Endodermal cell (in vitro differentiated cells): Measurements from ENCODE around the gene PSENEN. TPM values are rescaled to one million over a fixed set of nuclear protein-coding genes. Genes with fewer than 3 reads are reported as not detected.

Experiments used
- DNase-seq: peaks from one replicate; pipeline ENCODE4 v3.0.0-alpha.2; 2017
- H3K27ac ChIP-seq: 2 replicates; pipeline ENCODE4 v1.5.1; 2013; ENCODE audit warnings: mild to moderate bottlenecking, low read depth, low read length, moderate library complexity
- H3K27me3 ChIP-seq: 2 replicates; pipeline ENCODE4 v1.6.1; 2013; ENCODE audit warnings: mild to moderate bottlenecking, low read length, moderate library complexity; ENCODE audit not compliant: insufficient read depth, control insufficient read depth, poor library complexity, severe bottlenecking
- H3K36me3 ChIP-seq: 2 replicates; pipeline ENCODE4 v1.7.0; 2013; ENCODE audit warnings: mild to moderate bottlenecking, low read length, moderate library complexity; ENCODE audit not compliant: control insufficient read depth, insufficient read depth
- H3K4me1 ChIP-seq: one replicate; pipeline ENCODE4 v1.7.0; 2013; ENCODE audit warnings: low read length; ENCODE audit not compliant: control insufficient read depth, insufficient read depth
- H3K4me3 ChIP-seq: 2 replicates; pipeline ENCODE4 v1.5.1; 2013; ENCODE audit warnings: mild to moderate bottlenecking, low read length, moderate library complexity
- H3K9ac ChIP-seq: 2 replicates; pipeline ENCODE4 v1.6.1; 2013; ENCODE audit warnings: mild to moderate bottlenecking, low read length, moderate library complexity; ENCODE audit not compliant: poor library complexity, severe bottlenecking; ENCODE audit errors: extremely low read depth
- H3K9me3 ChIP-seq: 2 replicates; pipeline ENCODE4 v1.6.1; 2013; ENCODE audit warnings: mild to moderate bottlenecking, low read length, moderate library complexity; ENCODE audit not compliant: control insufficient read depth
- H3K27ac Mint-ChIP-seq: 2 replicates; pipeline ENCODE4 v1.8.0; 2020; ENCODE audit warnings: mixed read lengths
- H3K27me3 Mint-ChIP-seq: 2 replicates; pipeline ENCODE4 v1.8.0; 2021; ENCODE audit warnings: mild to moderate bottlenecking, mixed read lengths; ENCODE audit not compliant: insufficient read depth
- H3K36me3 Mint-ChIP-seq: 2 replicates; pipeline ENCODE4 v1.8.0; 2020; ENCODE audit warnings: low read depth, mixed read lengths
- H3K4me1 Mint-ChIP-seq: 2 replicates; pipeline ENCODE4 v1.8.0; 2020; ENCODE audit warnings: mixed read lengths
- H3K4me3 Mint-ChIP-seq: 2 replicates; pipeline ENCODE4 v1.8.0; 2020; ENCODE audit warnings: mild to moderate bottlenecking, moderate library complexity, mixed read lengths
- H3K9me3 Mint-ChIP-seq: 2 replicates; pipeline ENCODE4 v1.8.0; 2020; ENCODE audit warnings: mild to moderate bottlenecking, mixed read lengths
- CTCF ChIP-seq: fragments of 200-600 bp; sonication (generic); conservative IDR thresholded peaks from 2 replicates; pipeline ENCODE4 v1.5.0; 2021; ENCODE audit warnings: antibody characterized with exemption, mild to moderate bottlenecking
- WGBS, 2 experiments: methylation state at CpG; one replicate each; pipeline versions ENCODE4 v1.1.5 to v1.1.7; 2013; ENCODE audit warnings: missing lambda C conversion rate in 2 of 2, mixed read lengths in 1 of 2; ENCODE audit not compliant: insufficient coverage in 1 of 2, insufficient read length in 1 of 2; 5-methylcytosine and 5-hydroxymethylcytosine counted together
- total RNA-seq, 2 donors: library from RNA; stranded (reverse); fragmentation: NEBNext Ultra II Directional in 1 of 2; extraction: Animal tissue kit (Norgen Biotek cat#: 25700) in 1 of 2; gene quantifications; 2 replicates in 1 of 2; 3 replicates in 1 of 2; pipeline ENCODE4 v1.2.1, GENCODE V29; 2021

PSENEN gene
- total RNA-seq, 2 donors from 2014 or later, result 101 to 109 TPM

DNA sequence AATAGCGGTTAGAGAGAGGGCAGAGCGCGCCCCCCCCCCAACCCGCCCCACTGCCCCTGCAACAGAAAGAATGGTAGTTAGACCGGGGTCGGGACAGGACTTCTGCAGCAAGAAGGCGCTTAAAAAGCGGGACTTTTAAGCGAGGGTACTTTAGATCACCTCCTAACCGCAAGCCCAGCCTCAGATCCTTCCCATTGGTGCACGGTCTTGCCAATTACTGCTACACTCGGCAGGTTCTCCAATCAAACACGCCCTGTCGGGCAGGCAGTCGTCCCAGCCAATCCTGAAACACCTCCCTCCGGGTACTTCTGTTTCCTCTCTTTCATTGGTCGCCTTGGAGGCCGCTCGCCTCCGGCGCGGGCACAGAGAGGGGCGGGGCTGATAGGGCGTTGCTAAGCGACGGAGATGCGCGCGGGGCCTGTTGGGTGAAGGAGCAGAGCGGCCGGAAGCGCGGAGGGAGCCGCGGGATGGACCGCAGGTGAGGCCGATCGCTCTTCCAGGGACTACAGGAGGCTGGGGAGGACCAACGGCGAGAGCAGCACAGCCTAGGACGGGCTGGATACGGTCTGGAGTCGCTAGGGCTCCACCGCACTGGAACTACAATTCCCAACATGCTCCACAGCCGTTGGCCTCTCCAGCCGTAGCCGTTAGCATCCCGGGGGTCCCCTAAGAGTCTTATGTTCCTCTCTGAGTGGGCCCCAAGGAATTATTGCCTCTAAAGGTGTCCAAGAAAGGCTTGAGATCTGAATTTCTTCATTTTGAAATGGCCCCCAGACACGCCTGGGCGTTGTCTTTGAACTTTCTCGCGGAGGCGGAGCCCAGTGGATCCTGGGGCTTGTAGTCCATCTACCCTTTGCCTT, 12.5 kb downstream of the PSENEN start, which contains the start of gene PROSER3:
TSS of gene PROSER3 (plus strand) at position 428 of the 860 bp plus-strand sequence. CDS start at position 468, 40 bp downstream.
- Mint-ChIP-seq H3K27ac (peak within 1 kb of the TSS; percentile 88), H3K4me3 (peak within 1 kb of the TSS; percentile 91), H3K36me3 (peaks cover 19% of the 10 kb centered on the region), H3K4me1 (peaks cover 8% of the 10 kb centered on the region), H3K9me3 (no peaks in the 10 kb centered on the region), H3K27me3 (peaks cover 25% of the 10 kb centered on the region)
- Histone ChIP-seq H3K27ac (peak within 1 kb of the TSS; percentile 78), H3K36me3 (peaks cover 25% of the 10 kb centered on the region), H3K4me3 (peak within 1 kb of the TSS; percentile 100), H3K9ac (peak within 1 kb of the TSS; percentile 82), H3K4me1 (no peaks in the 10 kb centered on the region), H3K27me3 (peaks cover 7% of the 10 kb centered on the region), H3K9me3 (no peaks in the 10 kb centered on the region)
- peak; percentile 99 for DNase-seq
- TF ChIP-seq CTCF, result no peak
- 0 to 2% methylated on average over 19 to 53 of the region's 53 CpGs for WGBS, 2 experiments

DNA sequence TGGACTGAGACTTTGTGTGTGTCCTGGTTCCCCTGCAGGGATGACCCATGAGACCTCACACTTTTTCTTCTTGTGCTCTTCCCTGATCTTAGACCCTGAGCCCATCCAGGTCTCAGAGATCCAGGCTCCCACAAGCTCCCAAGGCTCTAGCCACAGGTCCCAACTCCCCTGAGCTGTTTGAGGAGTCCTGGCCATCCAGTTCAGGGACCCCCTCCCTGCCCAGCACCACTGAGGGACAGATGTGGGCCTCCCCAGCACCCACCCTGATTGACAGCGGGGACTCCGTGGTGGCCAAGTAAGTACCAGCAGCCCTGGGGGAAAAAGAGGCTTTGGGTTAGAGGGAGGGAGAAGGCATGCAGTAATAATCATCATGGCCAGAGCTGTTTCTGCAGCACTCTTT, 14.2 kb downstream of the PSENEN start:
- Histone ChIP-seq H3K27me3 (peaks cover 7% of the 10 kb centered on the region), H3K36me3 (peaks cover 23% of the 10 kb centered on the region), H3K9me3 (no peaks in the 10 kb centered on the region), H3K4me1 (no peaks in the 10 kb centered on the region), H3K27ac (no peak overlapping the region), H3K4me3 (no peak overlapping the region), H3K9ac (no peak overlapping the region)
- H3K4me3 Mint-ChIP-seq, result peak overlapping the region; percentile 91
- H3K27me3 Mint-ChIP-seq, result peaks cover 19% of the 10 kb centered on the region
- WGBS, 2 experiments, result 100% methylated on average over 2 of the region's 2 CpGs; no CpG with 5 or more reads in 1 of the 2 experiments
- no peaks in the 10 kb centered on the region for H3K9me3 Mint-ChIP-seq
- TF ChIP-seq CTCF, result no peak
- no peak overlapping the region for H3K27ac Mint-ChIP-seq
- DNase-seq, result peak; percentile 37
- H3K4me1 Mint-ChIP-seq, result peaks cover 8% of the 10 kb centered on the region
- peaks cover 24% of the 10 kb centered on the region for H3K36me3 Mint-ChIP-seq

DNA sequence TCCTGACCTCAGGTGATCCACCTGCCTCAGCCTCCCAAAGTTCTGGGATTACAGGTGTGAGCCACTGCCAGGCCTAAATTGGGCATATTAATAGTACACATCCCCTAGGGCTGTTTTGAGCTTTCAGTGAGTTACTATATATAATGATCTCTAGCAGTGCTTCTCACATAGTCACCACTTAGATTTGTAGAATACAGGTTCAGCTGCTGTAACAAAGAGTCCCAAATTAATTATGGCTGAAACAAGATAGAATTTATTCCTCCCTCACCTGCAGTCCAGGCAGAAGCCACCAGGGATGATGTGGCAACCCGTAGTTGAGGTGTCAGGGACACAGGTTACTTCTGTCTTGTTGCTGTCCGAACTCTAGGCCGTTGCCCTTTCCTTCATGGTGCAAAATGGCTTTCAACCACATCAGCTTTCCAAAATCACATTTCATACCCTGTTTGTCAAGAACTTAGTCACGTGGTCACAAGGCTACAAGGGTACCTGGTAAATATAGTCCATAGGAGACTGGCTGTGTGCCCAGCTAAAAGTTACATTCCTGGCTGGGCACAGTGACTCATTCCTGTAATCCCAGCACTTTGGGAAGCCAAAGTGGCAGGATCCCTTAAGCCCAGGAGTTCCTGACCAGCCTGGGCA, 15.4 kb downstream of the PSENEN start:
- Mint-ChIP-seq H3K27ac (no peak overlapping the region), H3K4me3 (no peak overlapping the region), H3K36me3 (peaks cover 29% of the 10 kb centered on the region), H3K9me3 (no peaks in the 10 kb centered on the region), H3K4me1 (peaks cover 5% of the 10 kb centered on the region), H3K27me3 (peaks cover 11% of the 10 kb centered on the region)
- TF ChIP-seq CTCF, result no peak
- H3K27me3 ChIP-seq, result no peaks in the 10 kb centered on the region
- H3K4me3 ChIP-seq, result no peak overlapping the region
- no peak for DNase-seq
- WGBS, 2 experiments, result 95 to 98% methylated on average over 4 of the region's 4 CpGs
- no peaks in the 10 kb centered on the region for H3K4me1 ChIP-seq
- no peak overlapping the region for H3K9ac ChIP-seq
- peaks cover 27% of the 10 kb centered on the region for H3K36me3 ChIP-seq
- H3K27ac ChIP-seq, result no peak overlapping the region
- H3K9me3 ChIP-seq, result no peaks in the 10 kb centered on the region
